Glomerular visceral epithelial cell (primary cell): ENCODE results near the gene ARFRP1.

Source experiments
- DNase-seq: peaks from one replicate; pipeline ENCODE4 v3.0.0-alpha.2; 2016; ENCODE audit errors: extremely low spot score

The ARFRP1 gene, protein sequence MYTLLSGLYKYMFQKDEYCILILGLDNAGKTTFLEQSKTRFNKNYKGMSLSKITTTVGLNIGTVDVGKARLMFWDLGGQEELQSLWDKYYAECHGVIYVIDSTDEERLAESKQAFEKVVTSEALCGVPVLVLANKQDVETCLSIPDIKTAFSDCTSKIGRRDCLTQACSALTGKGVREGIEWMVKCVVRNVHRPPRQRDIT

DNA sequence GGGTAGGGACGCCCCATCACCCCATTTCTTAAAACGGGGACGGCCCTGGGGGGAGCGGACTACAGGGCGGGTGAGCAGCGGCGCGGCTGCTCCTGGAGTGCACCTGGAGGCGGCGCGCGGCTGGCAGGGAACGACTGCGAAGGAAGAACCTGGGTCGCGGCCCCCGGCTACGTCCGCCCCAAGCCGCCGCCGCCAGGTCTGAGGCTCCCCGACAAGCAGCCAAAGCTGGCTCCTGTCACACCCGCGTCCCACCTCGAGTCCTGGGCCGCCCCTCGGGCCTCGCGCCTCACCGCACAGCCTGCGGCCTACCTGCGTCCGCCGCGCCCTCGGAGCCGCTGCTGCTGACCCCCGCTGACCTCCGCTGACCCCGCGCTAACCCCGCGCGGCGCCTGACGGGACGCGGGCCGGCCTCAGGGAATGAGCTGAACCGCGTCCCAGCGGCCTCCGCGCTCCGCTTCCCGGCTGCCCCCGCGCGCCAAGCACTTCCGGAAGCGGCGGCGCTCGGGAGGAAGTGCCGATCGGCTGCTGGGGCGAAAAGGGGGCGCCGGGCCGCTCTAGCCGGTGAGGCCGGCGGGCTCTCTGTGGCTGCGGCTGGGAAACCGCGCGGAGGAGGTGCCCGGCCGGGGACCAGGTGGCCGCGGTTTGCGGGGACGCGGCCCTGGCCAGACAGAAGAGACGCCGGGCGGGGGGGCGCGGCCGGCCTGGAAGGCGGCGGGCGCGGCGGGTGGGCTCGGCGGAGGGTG, at the start of gene ARFRP1, which contains the start of gene ZGPAT:
ARFRP1 (minus strand) TSS at position 419 of the 743 bp plus-strand sequence. CDS start 885 bp downstream, outside the sequence.
ZGPAT (plus strand) TSS at position 482 of the 743 bp plus-strand sequence. CDS start 542 bp downstream, outside the sequence.
- peak; percentile 83 for DNase-seq

DNA sequence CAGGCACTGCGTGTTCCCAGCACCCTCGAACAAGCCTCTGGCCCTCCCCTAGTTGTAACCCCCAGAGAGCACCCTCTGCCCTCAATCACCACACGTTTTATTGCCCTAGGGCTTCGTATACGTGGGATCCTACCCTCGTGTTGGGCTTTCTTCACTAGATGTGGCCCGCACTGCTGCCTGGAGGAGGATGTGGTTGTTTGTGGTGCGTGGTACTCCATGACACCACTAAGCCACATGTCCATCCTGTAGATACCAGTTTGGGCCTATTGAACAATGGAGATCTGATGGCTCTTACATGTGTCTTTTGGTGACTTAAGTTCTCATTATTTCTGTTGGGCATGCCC, 48.8 kb upstream of the ARFRP1 start:
- DNase-seq: no peak

DNA sequence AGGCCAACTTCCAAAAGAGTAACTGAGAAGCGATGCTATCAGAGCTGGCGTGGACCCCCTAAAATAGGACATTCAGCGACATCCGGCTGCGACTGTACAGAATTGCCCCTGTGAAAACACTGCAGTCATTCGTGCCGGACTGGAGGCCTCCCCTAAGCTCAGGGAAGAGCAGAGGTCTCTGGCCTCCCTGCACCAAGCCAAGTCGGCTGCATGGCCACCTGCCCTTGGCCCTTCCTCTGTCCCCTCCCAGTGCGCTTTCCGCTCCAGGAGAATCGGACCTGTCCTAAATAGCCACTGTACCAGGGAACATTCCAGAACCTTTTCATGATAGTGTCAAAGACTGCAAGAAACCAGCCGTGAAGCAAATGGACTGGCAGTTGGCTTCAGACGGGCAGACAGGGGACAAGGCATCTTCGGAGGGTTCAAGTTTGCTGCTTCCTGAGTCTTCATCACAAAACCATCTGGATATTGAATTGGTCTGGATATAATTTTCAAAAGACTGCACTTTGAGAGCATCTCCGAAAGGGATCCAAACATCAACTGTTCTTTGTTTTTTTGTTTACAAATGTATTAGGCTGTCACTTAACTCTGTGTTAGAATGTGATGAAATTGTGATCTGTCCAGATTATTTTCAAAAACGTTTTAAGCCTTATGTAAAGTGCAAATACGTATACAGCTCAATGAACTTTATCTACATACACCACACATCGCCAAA, 48.3 kb upstream of the ARFRP1 start:
- no peak for DNase-seq

DNA sequence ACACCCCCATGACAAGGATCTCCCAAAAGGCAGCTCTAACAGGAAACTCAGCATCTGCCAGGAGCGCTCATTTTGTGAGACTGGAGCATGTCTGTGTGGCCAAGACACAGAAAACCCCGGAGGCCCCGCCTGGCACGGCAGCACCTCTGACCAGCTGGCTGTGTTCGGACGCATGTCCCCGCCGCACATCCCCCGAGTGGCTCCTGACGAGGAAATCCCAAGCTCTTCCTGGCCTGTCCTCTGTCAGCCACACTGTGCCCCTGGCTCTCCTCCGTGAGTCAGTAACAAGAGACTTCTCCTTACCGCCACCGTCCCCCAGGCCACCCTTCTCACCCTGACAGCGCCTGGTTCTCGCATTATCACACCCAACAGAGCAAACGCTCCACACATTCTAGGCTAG, 46.2 kb upstream of the ARFRP1 start:
- no peak for DNase-seq

DNA sequence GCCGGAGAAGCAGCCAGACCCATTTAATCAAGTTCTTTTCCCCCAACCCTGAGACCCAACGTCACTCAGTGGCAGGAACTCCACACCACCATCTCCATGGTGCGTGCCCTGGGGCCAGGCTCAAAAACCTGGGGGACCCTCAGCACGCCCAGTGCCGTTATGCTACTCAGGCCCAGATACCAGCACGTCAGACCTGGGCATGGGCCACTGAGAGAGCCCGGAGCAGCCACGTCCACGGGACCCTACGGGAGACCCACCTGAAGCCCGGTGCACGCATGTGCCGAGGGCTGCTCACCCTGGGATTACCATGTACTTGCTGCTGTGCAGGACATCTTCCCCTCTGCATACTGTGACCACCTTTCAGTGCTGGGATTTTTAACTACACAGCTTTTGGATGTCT, 45.6 kb upstream of the ARFRP1 start:
- DNase-seq: no peak

DNA sequence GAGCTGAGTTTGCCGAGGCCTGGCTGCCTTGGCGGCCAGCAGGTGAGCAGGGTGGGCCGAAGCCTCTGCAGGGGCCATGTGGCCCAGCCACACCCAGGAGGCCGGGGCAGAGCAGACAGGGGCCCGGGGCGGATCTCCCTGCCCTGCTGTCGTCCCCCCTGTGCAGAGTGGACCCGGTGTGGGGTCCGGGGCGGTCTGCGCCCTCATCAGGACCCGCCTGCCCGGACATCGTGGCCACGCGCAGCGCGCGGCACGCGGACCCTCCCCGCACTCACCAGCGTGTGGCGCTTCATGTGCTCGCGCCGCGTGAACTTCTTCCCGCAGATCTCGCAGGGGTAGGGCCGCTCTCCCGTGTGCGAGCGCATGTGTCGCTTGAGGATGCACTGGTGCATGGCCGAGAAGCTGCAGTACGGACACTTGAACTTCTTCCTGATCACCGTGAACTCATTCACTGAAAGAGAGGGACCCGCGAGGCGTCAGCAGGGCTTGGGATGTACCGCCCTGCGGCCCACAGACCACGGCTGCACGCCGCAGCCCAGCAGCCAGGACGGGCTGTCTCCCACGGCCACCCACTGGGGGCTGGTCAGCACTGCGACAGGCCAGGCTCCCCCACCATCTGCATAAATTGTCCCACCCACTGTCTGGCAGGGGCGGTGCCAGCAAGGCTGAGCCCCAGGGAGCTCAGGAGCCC, 44.8 kb upstream of the ARFRP1 start:
- DNase-seq: no peak

DNA sequence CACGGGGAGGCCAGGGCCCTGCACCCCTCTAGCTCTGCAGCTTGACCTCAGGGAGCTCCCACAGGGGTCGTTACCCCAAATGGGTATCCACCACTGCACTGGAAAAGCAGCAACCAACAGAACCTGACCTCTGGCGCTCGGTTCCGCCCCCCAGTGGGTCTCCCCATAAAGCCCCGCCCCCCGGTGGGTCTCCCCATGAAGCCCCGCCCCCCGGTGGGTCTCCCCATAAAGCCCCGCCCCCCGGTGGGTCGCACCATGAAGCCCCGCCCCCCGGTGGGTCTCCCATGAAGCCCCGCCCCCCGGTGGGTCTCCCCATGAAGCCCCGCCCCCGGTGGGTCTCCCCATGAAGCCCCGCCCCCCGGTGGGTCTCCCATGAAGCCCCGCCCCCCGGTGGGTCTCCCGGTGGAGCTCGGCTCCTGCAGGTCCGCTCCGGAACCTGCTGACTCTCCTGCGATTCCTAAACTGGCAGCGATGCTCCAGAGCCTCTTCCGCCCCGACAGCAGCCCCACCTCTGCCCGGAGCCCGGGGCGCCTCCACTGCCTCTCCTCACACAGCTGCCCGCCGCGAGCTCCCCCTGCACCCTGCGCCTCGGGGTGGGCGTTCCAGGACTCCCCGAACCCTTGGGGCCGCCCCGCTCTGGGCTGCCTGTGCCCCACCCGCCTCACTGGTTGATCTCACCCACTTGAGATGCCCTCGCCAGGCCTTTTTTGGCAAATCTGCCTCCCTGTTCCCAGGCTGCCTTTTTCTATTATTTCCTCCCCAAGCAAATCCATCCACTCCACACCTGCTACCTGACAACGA, 43.9 kb upstream of the ARFRP1 start:
- DNase-seq: no peak

DNA sequence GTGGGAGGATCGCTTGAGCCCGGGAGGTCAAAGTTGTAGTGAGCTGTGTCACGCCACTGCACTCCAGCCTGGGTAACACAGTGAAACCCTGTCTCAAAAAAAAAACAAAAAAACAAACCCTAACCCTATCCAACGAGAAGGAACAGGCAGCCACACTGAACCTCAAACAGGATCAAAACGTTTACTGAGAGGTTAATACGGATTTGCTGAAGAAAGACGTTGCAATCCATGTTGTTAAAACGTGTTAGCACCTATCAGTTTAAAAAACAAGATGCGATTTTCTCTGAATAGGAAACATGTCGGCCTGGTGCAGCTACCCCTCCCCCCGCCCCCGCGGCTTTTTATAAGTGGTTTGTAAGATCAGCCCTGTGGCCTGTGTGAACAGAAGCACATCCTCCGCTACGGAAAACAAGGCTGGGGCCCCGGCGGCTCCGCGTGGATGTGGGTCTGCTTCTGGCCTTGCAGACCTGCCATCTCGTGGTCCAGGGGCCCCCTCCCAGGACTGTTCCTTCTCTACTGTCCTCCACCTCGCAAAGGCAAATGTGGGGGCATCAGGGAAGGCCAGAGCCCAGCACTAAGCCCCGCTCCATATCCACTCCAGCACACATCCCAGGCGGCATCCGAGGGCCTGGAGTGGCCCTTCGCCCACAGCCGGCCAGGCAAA, 43.2 kb upstream of the ARFRP1 start:
- DNase-seq: no peak

DNA sequence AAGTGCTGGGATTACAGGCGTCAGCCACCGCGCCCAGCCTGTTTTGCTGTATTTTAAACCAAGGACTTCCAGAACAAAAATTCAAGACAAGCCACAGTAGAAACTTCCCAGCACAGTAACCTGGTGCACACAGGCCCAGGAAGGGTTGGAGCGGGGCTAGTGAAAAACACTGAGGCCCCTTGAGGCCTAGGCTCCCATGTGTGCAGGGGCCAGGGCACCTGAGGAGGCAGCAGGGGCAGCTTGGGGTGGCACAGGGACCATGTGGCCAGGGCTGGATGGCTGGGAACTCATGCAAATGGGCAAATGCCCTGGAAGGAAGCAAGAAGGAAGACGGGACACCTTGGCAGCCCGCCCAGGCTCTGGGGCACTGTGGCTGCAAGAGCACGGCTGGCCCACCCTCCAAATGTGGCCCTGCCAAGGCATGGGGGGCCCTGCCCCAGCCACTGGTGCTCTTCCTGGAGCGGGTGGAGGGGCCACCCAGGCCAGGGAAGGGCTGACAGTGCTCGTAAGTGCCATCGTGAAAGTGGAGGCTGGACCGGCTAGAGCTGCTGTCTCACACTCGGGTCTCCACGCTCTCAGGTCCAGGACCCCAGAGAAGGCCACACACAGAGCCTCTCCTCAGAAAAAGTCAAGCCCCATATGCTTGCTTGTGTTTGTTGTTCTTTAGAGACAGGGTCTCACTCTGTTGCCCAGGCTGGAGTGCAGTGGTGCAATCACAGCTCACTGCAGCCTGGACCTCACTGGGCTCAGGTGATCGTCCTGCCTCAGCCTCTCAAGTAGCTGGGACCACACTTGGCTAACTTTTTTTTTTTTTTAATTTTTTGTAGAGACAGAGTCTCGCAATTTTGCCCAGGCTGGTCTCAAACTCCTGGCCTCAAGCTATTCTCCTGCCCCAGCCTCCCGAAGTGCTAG, 42.1 kb upstream of the ARFRP1 start:
- DNase-seq: no peak

DNA sequence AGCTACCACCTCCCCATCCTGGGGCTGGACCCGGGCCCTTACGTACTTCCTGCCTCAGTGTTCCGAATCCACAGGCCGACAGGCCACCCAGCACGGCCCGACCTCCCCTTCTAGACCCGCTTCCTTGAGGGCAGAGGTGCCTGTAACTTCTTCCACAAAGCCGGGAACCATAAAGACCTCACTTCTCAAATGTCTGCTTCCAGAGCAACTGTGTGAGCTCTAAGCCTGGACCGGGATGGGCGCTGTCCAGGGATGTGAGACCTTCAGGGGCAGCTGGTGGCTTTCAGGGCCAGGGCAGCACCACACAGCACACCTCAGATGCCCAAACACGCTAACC, 41.1 kb upstream of the ARFRP1 start:
- no peak for DNase-seq

DNA sequence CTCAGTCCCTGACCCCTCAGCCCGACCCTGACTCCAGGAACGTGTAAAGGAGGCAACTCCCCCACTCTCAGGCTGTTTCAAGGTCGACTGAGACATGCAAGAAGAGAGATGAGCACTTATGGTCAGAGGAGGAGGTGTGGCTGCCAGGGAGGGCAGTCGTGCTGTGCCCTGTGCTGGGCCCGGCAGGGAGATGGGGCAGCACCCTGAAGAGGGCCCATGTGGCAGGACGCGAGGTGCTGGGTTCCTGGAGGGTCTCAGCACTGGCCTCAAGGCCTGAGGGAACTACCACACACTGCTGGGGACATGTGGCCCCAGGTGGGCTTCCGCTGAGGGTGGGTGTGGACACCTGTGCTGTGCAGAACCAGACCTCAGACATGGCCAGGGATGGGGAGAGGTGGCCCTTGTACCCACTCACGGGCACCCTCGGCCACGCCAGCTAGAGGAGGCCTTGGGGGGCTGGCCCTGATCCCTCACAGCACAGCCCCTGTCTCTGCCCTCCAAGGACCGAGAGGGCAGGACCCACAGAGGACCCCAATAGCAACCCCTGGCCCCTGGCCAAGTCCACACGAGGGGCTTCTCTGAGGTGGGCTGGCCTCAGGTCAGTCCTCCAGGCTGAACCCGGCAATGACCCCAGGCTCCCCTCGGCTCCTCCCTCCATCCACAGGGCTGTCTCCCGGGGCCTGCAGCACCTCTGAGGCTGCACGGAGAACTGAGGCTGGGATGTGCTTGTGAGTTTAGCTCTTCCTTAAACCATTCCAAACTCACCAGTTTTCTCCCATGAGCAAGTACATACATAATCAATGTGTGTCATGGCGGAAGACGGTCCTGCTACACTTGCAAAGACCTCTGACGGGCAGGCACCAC, 40.5 kb upstream of the ARFRP1 start:
- DNase-seq: no peak

DNA sequence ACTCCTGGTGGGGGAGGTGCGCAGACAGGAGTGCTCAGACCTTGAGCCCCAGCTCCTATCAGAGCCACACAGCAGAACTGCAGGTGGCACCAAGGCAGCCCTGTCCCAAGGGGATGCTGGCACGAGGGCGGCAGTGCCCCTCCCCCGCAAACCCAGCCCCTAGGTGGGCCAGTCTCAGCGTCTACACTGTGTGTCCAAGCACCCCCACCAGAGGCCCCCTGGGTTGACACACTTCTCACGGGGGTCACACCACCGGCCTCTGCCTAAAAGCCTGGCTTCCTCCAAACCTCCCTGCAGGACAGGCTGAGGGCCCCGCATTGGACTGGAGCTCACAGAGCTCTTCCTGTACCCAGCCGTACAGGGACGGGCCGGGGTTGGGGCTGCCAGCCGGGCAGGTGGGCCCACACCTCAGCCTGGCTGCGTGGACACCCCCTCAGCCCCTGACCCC, 39.9 kb upstream of the ARFRP1 start:
- no peak for DNase-seq

DNA sequence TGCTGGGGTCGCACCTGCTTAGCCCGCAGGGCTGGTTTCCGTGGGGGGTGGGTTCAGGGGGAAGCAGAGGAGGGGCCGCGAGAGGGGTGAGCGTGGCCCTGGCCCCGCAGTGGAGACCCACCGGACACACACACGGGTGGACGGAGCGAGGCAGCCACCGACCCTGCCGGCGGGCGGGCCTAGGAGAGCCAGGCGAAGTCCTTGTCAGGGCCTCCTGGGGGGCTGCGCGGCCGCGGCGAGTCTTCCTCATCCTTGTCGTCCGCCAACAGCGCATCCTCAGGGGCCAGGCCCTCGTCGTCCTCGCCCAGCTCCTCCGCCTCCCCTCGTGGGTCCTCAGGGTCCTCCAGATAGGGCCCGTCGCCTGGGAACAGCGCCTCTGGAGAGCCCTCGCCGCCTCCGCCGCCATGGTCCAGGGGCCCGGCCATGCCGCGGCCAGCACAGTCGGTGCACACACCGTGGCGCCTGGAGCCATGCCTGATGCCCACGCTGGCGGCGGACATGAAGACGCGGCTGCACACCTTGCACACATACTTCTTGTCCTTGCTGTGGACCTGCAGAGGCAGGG, 39.1 kb upstream of the ARFRP1 start:
- no peak for DNase-seq

DNA sequence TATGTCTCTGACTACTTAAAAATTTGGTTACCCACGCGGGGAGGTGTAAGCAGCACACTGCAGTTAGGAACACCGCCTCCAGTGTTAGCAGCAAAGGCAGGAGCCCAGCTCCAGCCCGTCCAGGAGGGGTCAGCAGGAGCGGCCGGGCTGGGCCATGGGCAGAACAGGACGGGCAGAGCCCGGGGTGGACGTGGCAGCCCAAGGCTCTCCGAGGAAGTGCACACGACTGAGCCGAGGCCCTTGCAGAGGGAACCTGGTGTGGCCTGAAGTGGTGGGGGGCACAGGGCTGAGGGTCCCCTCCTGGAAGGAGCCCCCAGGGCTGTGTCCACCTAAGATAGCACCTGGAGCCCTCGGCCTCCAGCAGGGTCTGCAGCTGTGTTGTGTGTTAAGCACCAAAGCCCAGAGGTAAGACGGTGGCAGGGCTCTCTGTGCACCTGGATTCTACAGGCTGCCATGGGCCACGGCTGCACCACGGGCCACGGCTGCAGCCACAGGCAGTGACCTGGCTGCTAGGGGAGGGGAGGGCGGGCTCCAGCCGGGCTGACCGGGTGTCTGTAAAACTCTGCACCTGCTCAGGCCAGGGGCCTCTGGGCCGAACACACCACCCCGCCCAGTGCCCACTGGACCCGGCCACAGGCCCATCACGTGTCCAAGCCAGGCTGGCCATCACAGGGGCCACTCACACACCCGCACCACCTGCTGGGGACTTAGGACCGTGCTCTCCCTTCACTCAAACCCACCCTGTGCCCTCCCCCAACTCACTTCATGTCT, 38.4 kb upstream of the ARFRP1 start:
- no peak for DNase-seq

DNA sequence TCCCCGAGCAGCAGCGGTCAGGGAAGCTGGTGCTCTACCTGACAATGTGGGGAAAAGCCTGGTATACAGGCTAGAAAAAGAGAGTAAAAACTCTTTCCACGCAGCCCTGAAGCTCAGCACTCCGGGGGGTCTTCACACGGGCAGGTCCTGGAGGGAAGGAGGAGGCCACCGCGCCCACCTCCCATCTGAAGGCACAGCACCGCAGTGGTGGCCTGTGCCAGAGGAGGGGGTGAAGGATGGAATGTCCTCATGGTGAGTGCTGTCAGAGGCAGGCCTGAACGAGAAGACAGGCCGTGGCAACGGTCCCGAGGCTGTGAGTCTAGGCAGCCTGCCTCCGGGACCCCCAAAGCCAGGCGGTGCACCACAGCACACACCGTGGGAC, 37.6 kb upstream of the ARFRP1 start:
- no peak for DNase-seq

DNA sequence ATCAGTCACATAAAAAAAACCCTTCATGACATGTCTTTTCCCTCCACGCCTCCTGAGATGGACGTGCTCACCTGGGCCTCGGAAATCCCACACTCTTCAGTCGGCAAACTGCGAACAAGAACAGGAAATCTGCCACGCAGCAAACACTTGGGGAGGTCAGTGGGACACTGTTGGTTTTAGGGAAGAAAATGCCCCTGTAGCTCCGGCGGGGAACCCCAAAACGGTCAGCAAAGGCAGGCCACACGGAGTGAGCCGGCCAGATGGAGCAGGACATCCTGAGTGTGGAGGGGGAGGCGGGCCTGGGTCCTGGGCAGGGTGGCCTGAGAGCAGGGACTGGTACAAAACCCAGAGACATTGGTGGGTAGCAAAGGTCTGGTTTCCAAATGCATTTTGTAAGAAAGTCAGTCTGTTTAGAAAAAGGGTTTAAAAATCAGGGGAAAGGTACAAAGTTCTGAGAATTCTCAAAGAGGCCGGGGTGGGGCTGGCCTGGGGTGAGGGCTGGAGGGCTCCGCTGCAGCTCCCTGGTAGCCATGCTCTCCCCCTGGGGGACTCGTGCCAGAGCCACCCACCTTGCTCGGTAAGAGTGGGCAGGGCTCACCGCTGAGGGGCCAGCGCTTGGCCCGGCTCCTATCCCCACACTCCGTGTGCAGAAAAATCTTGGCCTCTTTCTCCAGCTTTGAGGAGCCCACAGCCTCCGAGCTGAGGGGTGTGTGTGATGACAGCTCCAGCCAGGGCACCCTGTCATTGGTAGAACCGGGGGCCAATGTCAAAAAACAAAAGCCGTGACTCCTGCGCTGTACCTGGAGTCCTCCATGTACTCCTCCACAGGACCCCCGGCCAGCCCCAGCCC, 37.0 kb upstream of the ARFRP1 start:
- DNase-seq: no peak

DNA sequence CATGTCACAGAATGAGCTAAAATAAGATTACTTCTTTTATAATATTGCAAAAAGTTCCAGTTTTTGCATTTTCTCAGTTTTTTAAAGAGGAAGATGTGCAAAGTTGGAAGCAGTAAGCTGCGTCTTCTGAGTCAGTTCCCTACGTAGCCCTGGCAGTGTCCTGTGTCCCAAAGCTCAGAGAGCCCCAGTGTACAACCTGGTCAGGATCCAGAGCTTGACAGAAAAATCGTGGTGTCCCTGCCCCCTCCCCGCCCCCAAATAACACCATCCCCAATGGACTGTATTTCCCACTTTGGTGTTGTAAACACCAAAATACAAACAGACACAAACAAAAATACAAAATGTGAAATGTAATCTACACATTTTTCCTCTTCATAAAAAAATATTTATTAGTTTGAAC, 36.4 kb upstream of the ARFRP1 start:
- no peak for DNase-seq
